K562 (cell line): ENCODE measurements around the gene PET100. TPM values are rescaled to one million over a fixed set of nuclear protein-coding genes. Genes with fewer than 3 reads are reported as not detected.

Experiments
- ETS2 ChIP-seq: IDR thresholded peaks from 2 replicates; pipeline ENCODE4 v1.6.1; 2016; ENCODE audit warnings: borderline replicate concordance, missing genetic modification characterization, mild to moderate bottlenecking, moderate library complexity, missing compliant biosample characterization; ENCODE audit not compliant: poor library complexity, severe bottlenecking
- FOXK2 ChIP-seq, 2 experiments: fragments of 450-650 bp; IDR thresholded peaks in 1 of 2; conservative IDR thresholded peaks in 1 of 2; 2 replicates each; pipeline ENCODE4 v1.6.1; 2016; ENCODE audit warnings: low read depth in 2 of 2, mild to moderate bottlenecking in 1 of 2
- GATAD2A ChIP-seq: fragments of 450-650 bp; IDR thresholded peaks from 2 replicates; pipeline ENCODE4 v1.6.1; 2017
- HLTF ChIP-seq: fragments of 450-650 bp; IDR thresholded peaks from 2 replicates; pipeline ENCODE4 v1.6.1; 2016
- IFI16 ChIP-seq: fragments of 250-450 bp; sonication (Bioruptor Pico); IDR thresholded peaks from 2 replicates; pipeline ENCODE4 v2.1.2; 2022; ENCODE audit warnings: mild to moderate bottlenecking, inconsistent platforms
- LCOR ChIP-seq: sonication (generic); formaldehyde crosslinking; IDR thresholded peaks from 2 replicates; pipeline ENCODE4 v1.8.0; 2022; ENCODE audit warnings: mild to moderate bottlenecking, missing genetic modification reagents
- NFRKB ChIP-seq: fragments of 450-650 bp; IDR thresholded peaks from 2 replicates; pipeline ENCODE4 v1.6.1; 2016; ENCODE audit warnings: low read depth
- NONO ChIP-seq, 2 experiments: fragments of 200-400 bp in 1 of 2; fragments of 450-650 bp in 1 of 2; formaldehyde crosslinking in 1 of 2; IDR thresholded peaks; 2 replicates each; pipeline ENCODE4 v1.6.1; 2017; ENCODE audit warnings: low read depth in 2 of 2, mild to moderate bottlenecking in 2 of 2, moderate library complexity in 2 of 2, low read length in 1 of 2
- PTRF ChIP-seq: fragments of 450-650 bp; IDR thresholded peaks from 2 replicates; pipeline ENCODE4 v1.6.1; 2016; ENCODE audit warnings: mild to moderate bottlenecking, missing genetic modification characterization, missing compliant biosample characterization
- RFX1 ChIP-seq: fragments of 450-650 bp; IDR thresholded peaks from 2 replicates; pipeline ENCODE4 v1.6.1; 2016; ENCODE audit warnings: mild to moderate bottlenecking, moderate library complexity
- SETDB1 ChIP-seq: IDR thresholded peaks from one replicate; pipeline ENCODE4 v1.6.1; 2012; ENCODE audit warnings: low read length, control low read depth, inconsistent platforms
- SMARCA4 ChIP-seq: fragments of 450-650 bp; IDR thresholded peaks from 2 replicates; pipeline ENCODE4 v1.6.1; 2016
- SREBF1 ChIP-seq: fragments of 150-350 bp; IDR thresholded peaks from 2 replicates; pipeline ENCODE4 v1.6.1; 2014; ENCODE audit warnings: antibody characterized with exemption, low read depth, low read length, borderline replicate concordance
- TCF7L2 ChIP-seq: fragments of 150-350 bp; IDR thresholded peaks from 2 replicates; pipeline ENCODE4 v1.6.1; 2016; ENCODE audit warnings: low read depth, mild to moderate bottlenecking, low read length, moderate library complexity
- TOE1 ChIP-seq, 2 experiments: fragments of 450-650 bp in 1 of 2; sonication (generic) in 1 of 2; formaldehyde crosslinking in 1 of 2; IDR thresholded peaks; 2 replicates each; pipeline versions ENCODE4 v1.7.1 to v1.8.0; 2016 to 2022; ENCODE audit warnings: borderline replicate concordance in 2 of 2, mild to moderate bottlenecking in 2 of 2, antibody characterized with exemption in 1 of 2, inconsistent platforms in 1 of 2, low read depth in 1 of 2, missing genetic modification reagents in 1 of 2, moderate library complexity in 1 of 2
- ZNF174 ChIP-seq: fragments of 250-450 bp; sonication (Bioruptor Pico); IDR thresholded peaks from 2 replicates; pipeline ENCODE4 v1.4.0; 2020; ENCODE audit warnings: mild to moderate bottlenecking
- ZNF23 ChIP-seq: fragments of 250-450 bp; sonication (Bioruptor Pico); IDR thresholded peaks from 2 replicates; pipeline ENCODE4 v1.4.0; 2020; ENCODE audit warnings: mild to moderate bottlenecking
- polyA plus RNA-seq, 8 experiments: library from polyadenylated mRNA; depleted of rRNA in 4 of 8; stranded (reverse) in 5 of 8; unstranded in 3 of 8; fragments of >200 nt; fragmentation: Nextera tagmentation in 2 of 8; fragmentation: Illumina TruSeq in 1 of 8; extraction: Ambion mirVana in 2 of 8; extraction: Trizol in 1 of 8; gene quantifications; 2 replicates each; pipeline versions ENCODE4 v1.2.1 to v1.2.3, GENCODE V29; 2011 to 2014; ENCODE audit warnings: inconsistent platforms in 1 of 8, missing spikeins in 1 of 8
- total RNA-seq, 7 experiments: library from RNA; depleted of rRNA in 6 of 7; stranded (reverse); fragments of >200 nt in 6 of 7; fragmentation: Illumina TruSeq in 2 of 7; extraction: Trizol in 2 of 7; gene quantifications; 2 replicates each; pipeline versions ENCODE4 v1.2.1 to v1.2.3, GENCODE V29; 2011 to 2021; ENCODE audit warnings: low replicate concordance in 1 of 7
- TF ChIP-seq, protein P1 (sequence below): sonication (generic); formaldehyde crosslinking; IDR thresholded peaks from 2 replicates; pipeline ENCODE4 v1.8.1; 2022; ENCODE audit warnings: missing genetic modification reagents
- TF ChIP-seq, protein P2 (sequence below): fragments of 450-650 bp; IDR thresholded peaks from 2 replicates; pipeline ENCODE4 v1.6.1; 2016; ENCODE audit warnings: missing biosample characterization, missing genetic modification characterization
- TF ChIP-seq, protein P3 (sequence below): fragments of 250-450 bp; sonication (Bioruptor Pico); IDR thresholded peaks from 2 replicates; pipeline ENCODE4 v1.5.0; 2022; ENCODE audit warnings: mild to moderate bottlenecking
- TF ChIP-seq, protein P4 (sequence below): fragments of 250-450 bp; sonication (Bioruptor Pico); IDR thresholded peaks from 2 replicates; pipeline ENCODE4 v1.4.0; 2020; ENCODE audit warnings: borderline replicate concordance

Gene PET100
- total and polyA plus RNA-seq, 9 of the 15 experiments (the other 6 are each of a cell fraction or from before 2014, with no cell fraction given), result 62.3 to 351 (median 98.3) TPM

DNA sequence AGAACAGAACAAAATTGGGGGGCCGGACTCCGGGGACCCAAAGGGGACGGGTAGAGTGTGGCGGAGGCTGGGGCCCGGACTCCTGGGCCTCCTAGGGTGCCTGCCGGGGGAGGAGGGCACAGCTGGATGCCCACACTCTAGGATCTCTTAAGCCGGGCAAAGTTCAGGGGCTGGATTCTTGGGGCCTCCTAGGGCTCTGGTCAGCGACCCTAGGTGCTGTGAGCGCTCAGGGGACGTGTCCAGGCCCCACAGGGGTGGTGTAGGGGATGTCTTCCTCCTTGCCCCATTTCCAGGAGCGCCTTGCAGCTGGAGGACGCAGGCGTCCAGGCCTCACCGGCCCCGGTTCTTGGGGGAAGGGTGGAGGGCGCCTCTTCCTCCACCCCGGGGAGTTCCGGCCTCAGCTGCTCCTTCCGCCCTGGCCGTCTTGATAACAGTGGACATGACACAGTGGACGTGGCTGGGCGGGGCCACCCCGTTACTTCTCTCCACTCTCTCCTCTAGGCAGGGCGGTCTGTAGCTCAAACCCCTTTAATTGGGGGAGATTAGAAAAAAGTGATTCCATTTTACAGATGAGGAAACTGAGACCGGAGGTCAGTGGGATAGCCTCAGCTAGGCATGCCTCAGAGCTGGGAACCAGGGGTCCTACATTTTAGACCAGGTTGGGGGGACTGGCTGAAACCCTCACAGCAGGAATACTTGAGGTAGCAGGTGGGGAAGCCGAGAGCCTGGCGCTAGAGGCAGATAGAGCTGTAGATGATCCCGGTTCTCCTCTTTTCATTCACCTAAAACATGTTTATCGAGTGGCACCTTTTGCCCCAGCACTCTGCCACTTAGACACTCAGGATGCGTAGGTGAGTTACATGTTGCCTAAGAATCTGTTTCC is 8.0 kb downstream of the PET100 start (continued):
- TF ChIP-seq, protein P1, sequence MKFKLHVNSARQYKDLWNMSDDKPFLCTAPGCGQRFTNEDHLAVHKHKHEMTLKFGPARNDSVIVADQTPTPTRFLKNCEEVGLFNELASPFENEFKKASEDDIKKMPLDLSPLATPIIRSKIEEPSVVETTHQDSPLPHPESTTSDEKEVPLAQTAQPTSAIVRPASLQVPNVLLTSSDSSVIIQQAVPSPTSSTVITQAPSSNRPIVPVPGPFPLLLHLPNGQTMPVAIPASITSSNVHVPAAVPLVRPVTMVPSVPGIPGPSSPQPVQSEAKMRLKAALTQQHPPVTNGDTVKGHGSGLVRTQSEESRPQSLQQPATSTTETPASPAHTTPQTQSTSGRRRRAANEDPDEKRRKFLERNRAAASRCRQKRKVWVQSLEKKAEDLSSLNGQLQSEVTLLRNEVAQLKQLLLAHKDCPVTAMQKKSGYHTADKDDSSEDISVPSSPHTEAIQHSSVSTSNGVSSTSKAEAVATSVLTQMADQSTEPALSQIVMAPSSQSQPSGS (CRISPR knock-in tag), result no peak
- TF ChIP-seq IFI16 (no peak), ETS2 (no peak), TOE1 (IDR thresholded peaks at IDR 0.05; ENCODE audit: borderline replicate concordance) (no peak), TOE1 (CRISPR knock-in tag; IDR thresholded peaks at IDR 0.05; ENCODE audit: borderline replicate concordance, low read depth) (no peak), TCF7L2 (no peak), GATAD2A (no peak), SMARCA4 (no peak), SREBF1 (no peak), ZNF174 (CRISPR knock-in tag) (no peak), NFRKB (peak; percentile 92), ZNF23 (no peak), RFX1 (no peak), NONO (IDR thresholded peaks at IDR 0.05; ENCODE audit: low read depth in 2 of 2, low read length in 1 of 2) (no peak), PTRF (tag) (no peak), FOXK2 (conservative IDR thresholded peaks at IDR 0.05 in 1 of 2, IDR thresholded peaks at IDR 0.05 in 1 of 2; ENCODE audit: low read depth in 2 of 2) (peak; percentile 15 to 40; a peak in 1 of 4 replicates), LCOR (CRISPR knock-in tag) (no peak), SETDB1 (no peak), HLTF (no peak)
- TF ChIP-seq, protein P2, sequence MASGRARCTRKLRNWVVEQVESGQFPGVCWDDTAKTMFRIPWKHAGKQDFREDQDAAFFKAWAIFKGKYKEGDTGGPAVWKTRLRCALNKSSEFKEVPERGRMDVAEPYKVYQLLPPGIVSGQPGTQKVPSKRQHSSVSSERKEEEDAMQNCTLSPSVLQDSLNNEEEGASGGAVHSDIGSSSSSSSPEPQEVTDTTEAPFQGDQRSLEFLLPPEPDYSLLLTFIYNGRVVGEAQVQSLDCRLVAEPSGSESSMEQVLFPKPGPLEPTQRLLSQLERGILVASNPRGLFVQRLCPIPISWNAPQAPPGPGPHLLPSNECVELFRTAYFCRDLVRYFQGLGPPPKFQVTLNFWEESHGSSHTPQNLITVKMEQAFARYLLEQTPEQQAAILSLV, result no peak
- TF ChIP-seq, protein P3, sequence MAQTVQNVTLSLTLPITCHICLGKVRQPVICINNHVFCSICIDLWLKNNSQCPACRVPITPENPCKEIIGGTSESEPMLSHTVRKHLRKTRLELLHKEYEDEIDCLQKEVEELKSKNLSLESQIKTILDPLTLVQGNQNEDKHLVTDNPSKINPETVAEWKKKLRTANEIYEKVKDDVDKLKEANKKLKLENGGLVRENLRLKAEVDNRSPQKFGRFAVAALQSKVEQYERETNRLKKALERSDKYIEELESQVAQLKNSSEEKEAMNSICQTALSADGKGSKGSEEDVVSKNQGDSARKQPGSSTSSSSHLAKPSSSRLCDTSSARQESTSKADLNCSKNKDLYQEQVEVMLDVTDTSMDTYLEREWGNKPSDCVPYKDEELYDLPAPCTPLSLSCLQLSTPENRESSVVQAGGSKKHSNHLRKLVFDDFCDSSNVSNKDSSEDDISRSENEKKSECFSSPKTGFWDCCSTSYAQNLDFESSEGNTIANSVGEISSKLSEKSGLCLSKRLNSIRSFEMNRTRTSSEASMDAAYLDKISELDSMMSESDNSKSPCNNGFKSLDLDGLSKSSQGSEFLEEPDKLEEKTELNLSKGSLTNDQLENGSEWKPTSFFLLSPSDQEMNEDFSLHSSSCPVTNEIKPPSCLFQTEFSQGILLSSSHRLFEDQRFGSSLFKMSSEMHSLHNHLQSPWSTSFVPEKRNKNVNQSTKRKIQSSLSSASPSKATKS (CRISPR knock-in tag), result no peak
- TF ChIP-seq, protein P4, sequence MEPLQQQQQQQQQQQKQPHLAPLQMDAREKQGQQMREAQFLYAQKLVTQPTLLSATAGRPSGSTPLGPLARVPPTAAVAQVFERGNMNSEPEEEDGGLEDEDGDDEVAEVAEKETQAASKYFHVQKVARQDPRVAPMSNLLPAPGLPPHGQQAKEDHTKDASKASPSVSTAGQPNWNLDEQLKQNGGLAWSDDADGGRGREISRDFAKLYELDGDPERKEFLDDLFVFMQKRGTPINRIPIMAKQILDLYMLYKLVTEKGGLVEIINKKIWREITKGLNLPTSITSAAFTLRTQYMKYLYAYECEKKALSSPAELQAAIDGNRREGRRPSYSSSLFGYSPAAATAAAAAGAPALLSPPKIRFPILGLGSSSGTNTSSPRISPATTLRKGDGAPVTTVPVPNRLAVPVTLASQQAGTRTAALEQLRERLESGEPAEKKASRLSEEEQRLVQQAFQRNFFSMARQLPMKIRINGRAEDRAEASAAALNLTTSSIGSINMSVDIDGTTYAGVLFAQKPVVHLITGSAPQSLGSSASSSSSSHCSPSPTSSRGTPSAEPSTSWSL (CRISPR knock-in tag), result no peak
